IPS-NIHi11 (cell line): ENCODE results near the gene OR6C3.
"Not testable (repeated sequence)": the region's sequence is repeated elsewhere in the genome, so short reads cannot be mapped to it uniquely, and the experiment has no call there.

ENCODE experiments used
- DNase-seq: peaks from one replicate; pipeline ENCODE4 v3.0.0; 2012; ENCODE audit warnings: mixed read lengths, low spot score

Gene OR6C3

GRCh38 chr12:55330446-55330845 is at the start of gene OR6C3:
Gene OR6C3 (plus strand): TSS chr12:55330746. CDS start chr12:55331701, 955 bp downstream.
- DNase-seq = no peak

GRCh38 chr12:55280991-55281390 is 49.6 kb upstream of the OR6C3 start:
- DNase-seq = no peak

- DNase-seq = no peak
Observed at GRCh38 chr12:55289999-55290398, 40.5 kb upstream of the OR6C3 start.

- DNase-seq = no peak
Observed at GRCh38 chr12:55296469-55296868, 34.1 kb upstream of the OR6C3 start, which contains the start of gene OR6C6. Gene OR6C6 (minus strand): TSS chr12:55296569. CDS start chr12:55295232, 1,337 bp downstream.

GRCh38 chr12:55314043-55314442 is 16.5 kb upstream of the OR6C3 start, which contains the start of gene OR6C1:
Gene OR6C1 (plus strand): TSS chr12:55314343. CDS start chr12:55320600, 6,257 bp downstream.
- no peak for DNase-seq

- DNase-seq = no peak
Observed at GRCh38 chr12:55320201-55320600, 10.3 kb upstream of the OR6C3 start.

- not testable (repeated sequence) for DNase-seq
Observed at GRCh38 chr12:55325801-55326200, 4.7 kb upstream of the OR6C3 start.

GRCh38 chr12:55336002-55336401 is 5.5 kb downstream of the OR6C3 start:
- DNase-seq = no peak

GRCh38 chr12:55355338-55355737 is 24.8 kb downstream of the OR6C3 start:
- not testable (repeated sequence) for DNase-seq

GRCh38 chr12:55362675-55363074 is 32.1 kb downstream of the OR6C3 start, which contains the start of gene OR6C75:
Gene OR6C75 (plus strand): TSS chr12:55362975. CDS start chr12:55365111, 2,136 bp downstream.
- DNase-seq = no peak

GRCh38 chr12:55365086-55365485 is 34.5 kb downstream of the OR6C3 start:
- no peak for DNase-seq

GRCh38 chr12:55372521-55372920 is 42.0 kb downstream of the OR6C3 start:
- no peak for DNase-seq
